Pancreas (tissue), 10 donors: Measurements from ENCODE around the gene CRTC2. TPM values are rescaled to one million over a fixed set of nuclear protein-coding genes. Genes with fewer than 3 reads are reported as not detected.

Experiments used
- ATAC-seq, 4 donors: fragments of 200-7000 bp; cut with Tn5 transposase; one replicate each; pipeline versions ENCODE4 v1.8.0 to v1.9.1; 2020; ENCODE audit warnings: mild to moderate bottlenecking in 4 of 4, moderate library complexity in 4 of 4
- DNase-seq, 6 donors: peaks; one replicate each; pipeline ENCODE4 v3.0.0-alpha.2; 2020
- FAIRE-seq: peaks from 2 replicates; lab custom pipeline; 2012; peaks lifted over from hg19 to GRCh38; lab: Jason Lieb, UNC
- H3K27ac ChIP-seq, 4 donors: fragments of 200-600 bp; sonication (generic); 1 replicate in 3 of 4; 2 replicates in 1 of 4; pipeline versions ENCODE4 v1.5.0 to v1.8.0; 2020
- H3K27me3 ChIP-seq, 4 donors: fragments of 200-600 bp; one replicate each; pipeline ENCODE4 v1.8.0; 2021
- H3K36me3 ChIP-seq, 3 donors: fragments of 200-600 bp; sonication (generic) in 1 of 3; one replicate each; pipeline versions ENCODE4 v1.5.0 to v1.8.0; 2020 to 2021
- H3K4me1 ChIP-seq, 3 donors: fragments of 200-600 bp; one replicate each; pipeline ENCODE4 v1.8.0; 2021
- H3K4me3 ChIP-seq, 4 donors: fragments of 200-600 bp; sonication (generic) in 2 of 4; one replicate each; pipeline versions ENCODE4 v1.5.0 to v1.8.0; 2020 to 2021
- H3K9me3 ChIP-seq, 4 donors: fragments of 200-600 bp; one replicate each; pipeline ENCODE4 v1.8.0; 2021
- WGBS, 2 donors: extraction: QIAGEN DNeasy Blood & Tissue Kit; methylation state at CpG; one replicate each; pipeline ENCODE4 v1.1.7; 2013; 5-methylcytosine and 5-hydroxymethylcytosine counted together
- intact Hi-C, 3 donors: fragments of 100-400 bp; cut with DNase I; formaldehyde crosslinking; loops; one replicate each; pipeline versions ENCODE4 v1.11.1 to v1.14.2; 2022
- polyA plus RNA-seq, 2 donors: library from polyadenylated mRNA; stranded (reverse); fragments of 200-250 nt; gene quantifications; one replicate each; pipeline ENCODE4 v1.2.3, GENCODE V29; 2013
- total RNA-seq, 6 donors: library from RNA; stranded (reverse); fragmentation: NEBNext Ultra II Directional in 4 of 6; extraction: Animal tissue kit (Norgen Biotek cat#: 25700) in 4 of 6; gene quantifications; one replicate each; pipeline versions ENCODE4 v1.2.1 to v1.2.4, GENCODE V29; 2021 to 2023
- TF ChIP-seq, protein P1 (sequence below), 4 donors: fragments of 200-600 bp; sonication (generic) in 3 of 4; IDR thresholded peaks; one replicate each; pipeline versions ENCODE4 v1.5.0 to v1.8.0; 2021; ENCODE audit warnings: antibody characterized with exemption in 4 of 4
- donor health status: healthy with polysubstance abuse.
- donor health status: DM: no; HTN: no; CAD: no; lungs with moderate emphysema.
- donor health status: DM: no; HTN: no; CAD: no.
- donor health status: control.
- donor health status: control.
- donor health status: Bipolar disorder and iron deficiency.
- donor health status: DM: yes; HTN: yes; CAD: no.
- donor health status: DM: no; HTN: no; CAD: no.
- donor health status: DM: no; HTN: no; CAD: no.
- donor health status: DM: yes; HTN: yes; CAD: no.

CRTC2 gene
- total and polyA plus RNA-seq, 8 donors = 13.4 to 48.6 (median 20.7) TPM

DNA sequence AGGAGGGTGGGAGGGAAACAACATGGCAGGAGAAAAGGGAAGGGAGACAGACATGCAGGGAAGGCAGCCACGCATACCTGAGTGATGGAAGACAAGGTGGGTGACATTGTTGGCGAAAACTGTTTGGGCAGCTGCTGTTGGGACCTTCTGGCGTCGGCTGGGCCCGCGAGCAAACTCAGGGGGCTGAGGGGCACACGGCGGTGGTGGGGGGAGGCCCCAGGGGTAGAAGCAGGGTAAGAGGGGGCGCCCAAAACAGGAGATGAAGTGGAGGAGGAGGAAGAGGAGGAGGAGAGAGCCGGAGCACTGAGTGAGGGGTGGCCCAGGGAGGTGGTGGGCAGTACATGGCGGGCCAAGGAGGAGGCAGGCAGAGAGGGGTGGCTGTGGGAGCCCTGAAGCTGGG, 7.2 kb downstream of the CRTC2 start:
- H3K36me3 ChIP-seq = peaks cover 0 to 39% (median 6%) of the 10 kb centered on the region in 3 donors
- WGBS, 2 donors = 90 to 92% methylated on average over 11 of the region's 11 CpGs
- no peak overlapping the region for H3K4me3 ChIP-seq
- no peak overlapping the region for H3K27ac ChIP-seq
- peak in 1 of 6 donors; percentile 34 for DNase-seq
- intact Hi-C loops = no loop called here
- FAIRE-seq = no peak
- TF ChIP-seq, protein P1, sequence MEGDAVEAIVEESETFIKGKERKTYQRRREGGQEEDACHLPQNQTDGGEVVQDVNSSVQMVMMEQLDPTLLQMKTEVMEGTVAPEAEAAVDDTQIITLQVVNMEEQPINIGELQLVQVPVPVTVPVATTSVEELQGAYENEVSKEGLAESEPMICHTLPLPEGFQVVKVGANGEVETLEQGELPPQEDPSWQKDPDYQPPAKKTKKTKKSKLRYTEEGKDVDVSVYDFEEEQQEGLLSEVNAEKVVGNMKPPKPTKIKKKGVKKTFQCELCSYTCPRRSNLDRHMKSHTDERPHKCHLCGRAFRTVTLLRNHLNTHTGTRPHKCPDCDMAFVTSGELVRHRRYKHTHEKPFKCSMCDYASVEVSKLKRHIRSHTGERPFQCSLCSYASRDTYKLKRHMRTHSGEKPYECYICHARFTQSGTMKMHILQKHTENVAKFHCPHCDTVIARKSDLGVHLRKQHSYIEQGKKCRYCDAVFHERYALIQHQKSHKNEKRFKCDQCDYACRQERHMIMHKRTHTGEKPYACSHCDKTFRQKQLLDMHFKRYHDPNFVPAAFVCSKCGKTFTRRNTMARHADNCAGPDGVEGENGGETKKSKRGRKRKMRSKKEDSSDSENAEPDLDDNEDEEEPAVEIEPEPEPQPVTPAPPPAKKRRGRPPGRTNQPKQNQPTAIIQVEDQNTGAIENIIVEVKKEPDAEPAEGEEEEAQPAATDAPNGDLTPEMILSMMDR (IDR thresholded peaks at IDR 0.05) = no peak
- peaks cover 0 to 3% (median 0%) of the 10 kb centered on the region in 3 donors for H3K4me1 ChIP-seq
- ATAC-seq = no peak
- no peaks in the 10 kb centered on the region for H3K27me3 ChIP-seq
- no peaks in the 10 kb centered on the region for H3K9me3 ChIP-seq

GRCh38 chr1:153946622-153947241, 11.7 kb downstream of the CRTC2 start, which contains the start of gene DENND4B:
Gene DENND4B (minus strand): TSS chr1:153946718. CDS start chr1:153944374, 2,344 bp downstream.
- FAIRE-seq (no peak), ATAC-seq (peak; percentile 90 to 93 (median 91)), DNase-seq (peak; percentile 78 to 93 (median 85))
- intact Hi-C loops = loop anchor here in 1 of 3 donors (10.0 kb wide), 2 partner anchors 122 to 152 kb away; no protein-coding TSS in a partner anchor
- Histone ChIP-seq H3K9me3 (no peaks in the 10 kb centered on the region), H3K27ac (peak within 1 kb of the TSS; percentile 76 to 93 (median 89)), H3K36me3 (peaks cover 0 to 29% (median 0%) of the 10 kb centered on the region in 3 donors), H3K4me1 (no peaks in the 10 kb centered on the region), H3K4me3 (peak within 1 kb of the TSS; percentile 85 to 97 (median 94)), H3K27me3 (no peaks in the 10 kb centered on the region)
- TF ChIP-seq, protein P1 (IDR thresholded peaks at IDR 0.05) = peak; percentile 89 to 96 (median 96)
- 9 to 11% methylated on average over 23 to 28 of the region's 28 CpGs for whole genome bisulfite sequencing, 2 donors

DNA sequence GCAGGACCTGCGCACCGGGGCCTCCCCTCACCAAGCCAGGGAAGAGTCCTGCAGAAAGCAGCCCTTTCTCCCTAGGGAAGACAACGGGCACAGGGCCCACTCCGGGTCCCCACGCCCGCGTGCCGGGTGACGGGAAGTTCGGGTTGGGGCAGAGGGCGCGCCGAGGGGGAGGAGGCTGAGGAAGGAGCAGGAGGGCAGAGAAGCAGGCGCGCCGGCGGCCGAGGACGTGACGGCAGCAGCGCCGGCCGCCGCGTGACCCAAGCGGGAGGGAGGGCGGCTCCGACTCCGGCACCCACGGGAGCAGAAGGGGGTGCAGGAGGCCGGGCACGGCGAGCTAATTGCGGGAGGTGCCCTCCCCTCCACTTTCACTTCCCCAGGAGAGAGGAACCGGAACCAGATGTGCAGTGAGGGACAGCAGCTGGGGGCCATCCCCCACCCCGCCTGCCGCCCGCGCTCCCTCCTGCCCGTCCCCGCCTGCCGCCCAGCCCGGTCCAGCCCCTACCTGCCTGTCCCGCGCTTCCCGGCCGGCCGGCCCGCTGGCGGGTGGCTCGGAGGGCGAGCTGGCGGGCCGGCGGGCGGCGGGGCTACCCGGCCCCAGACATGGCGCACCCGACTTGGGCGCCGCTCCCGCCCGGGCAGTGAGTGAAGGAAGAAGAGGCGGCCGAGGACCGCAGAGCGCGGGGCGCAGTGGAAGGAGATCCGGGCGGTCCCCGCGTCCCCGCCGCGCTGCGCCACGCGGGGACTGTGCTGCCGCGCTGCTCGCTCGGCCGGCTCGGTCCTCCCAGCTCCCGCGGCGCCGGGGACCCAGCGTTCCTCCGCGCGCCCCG, 12.4 kb downstream of the CRTC2 start:
- DNase-seq (peak; percentile 65 to 89 (median 82)), ATAC-seq (peak; percentile 70 to 89 (median 79)), FAIRE-seq (no peak)
- Histone ChIP-seq H3K27ac (peak overlapping the region; percentile 76 to 93 (median 89)), H3K36me3 (peaks cover 0 to 22% (median 0%) of the 10 kb centered on the region in 3 donors), H3K4me1 (no peaks in the 10 kb centered on the region), H3K9me3 (no peaks in the 10 kb centered on the region), H3K4me3 (peak overlapping the region; percentile 85 to 97 (median 94)), H3K27me3 (no peaks in the 10 kb centered on the region)
- intact Hi-C loops = loop anchor here in 1 of 3 donors (10.0 kb wide), 2 partner anchors 121 to 151 kb away; no protein-coding TSS in a partner anchor
- TF ChIP-seq, protein P1 (IDR thresholded peaks at IDR 0.05) = no peak
- WGBS, 2 donors = 0 to 1% methylated on average over 43 to 95 of the region's 95 CpGs

DNA sequence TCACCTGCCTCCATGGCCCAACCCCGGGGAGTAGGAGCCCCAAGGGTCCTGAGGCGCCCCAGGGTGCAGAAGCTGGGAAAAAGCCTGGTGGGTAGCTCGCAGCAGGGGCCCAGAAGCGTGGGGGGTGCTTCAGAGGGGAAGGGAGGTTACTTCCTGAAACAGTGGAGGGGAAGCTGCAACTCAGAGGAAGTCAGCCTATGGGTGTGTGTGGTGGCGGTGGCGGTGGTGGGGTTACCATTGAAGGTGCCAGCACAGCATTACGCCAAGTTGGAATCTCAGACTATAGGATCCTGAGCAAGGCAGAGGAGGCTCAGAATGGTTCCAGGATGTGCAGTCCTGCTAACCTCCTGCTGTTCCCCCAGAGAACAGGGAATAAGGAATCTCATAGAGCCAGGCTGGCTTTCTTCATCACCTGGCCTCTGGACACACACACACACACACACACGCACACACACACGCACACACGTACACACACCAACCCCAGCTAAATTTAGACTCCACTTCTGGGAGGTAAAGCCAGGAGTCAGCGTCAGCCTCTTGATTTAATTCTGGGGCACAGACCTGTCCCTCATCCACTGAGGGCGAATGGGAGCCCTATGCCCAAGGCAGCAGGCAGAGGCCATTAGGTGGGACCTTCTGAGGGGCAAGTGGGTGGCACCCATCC, 13.1 kb downstream of the CRTC2 start:
- H3K9me3 ChIP-seq = no peaks in the 10 kb centered on the region
- intact Hi-C loops = loop anchor here in 1 of 3 donors (10.0 kb wide), 2 partner anchors 120 to 150 kb away; no protein-coding TSS in a partner anchor
- H3K4me1 ChIP-seq = no peaks in the 10 kb centered on the region
- DNase-seq (peak in 2 of 6 donors; percentile 57 to 67), ATAC-seq (peak; percentile 2 to 47 (median 20)), FAIRE-seq (no peak)
- WGBS, 2 donors = 35 to 36% methylated on average over 12 of the region's 12 CpGs
- peak overlapping the region; percentile 76 to 93 (median 89) for H3K27ac ChIP-seq
- H3K36me3 ChIP-seq = peaks cover 0 to 15% (median 0%) of the 10 kb centered on the region in 3 donors
- TF ChIP-seq, protein P1 (IDR thresholded peaks at IDR 0.05) = no peak
- H3K27me3 ChIP-seq = no peaks in the 10 kb centered on the region
- H3K4me3 ChIP-seq = peak overlapping the region; percentile 85 to 97 (median 94)
